Omental fat pad (tissue), 4 donors: ENCODE results near the gene RGS17. TPM values are rescaled to one million over a fixed set of nuclear protein-coding genes. Genes with fewer than 3 reads are reported as not detected.

ENCODE experiments used
- ATAC-seq: fragments of 150-250 bp; one replicate; pipeline ENCODE4 v1.9.1; 2016; ENCODE audit warnings: mild to moderate bottlenecking, moderate library complexity; ENCODE audit not compliant: low FRiP score
- DNase-seq: peaks from one replicate; pipeline ENCODE4 v3.0.0-alpha.2; 2019; ENCODE audit warnings: low spot score
- small RNA-seq: library from RNA; depleted of rRNA; stranded (forward); fragments of <200 nt; gene quantifications from one replicate; pipeline ENCODE3, GENCODE V24; 2016
- total RNA-seq, 4 donors: library from RNA; depleted of rRNA; stranded (reverse); fragments of >200 nt; gene quantifications; one replicate each; pipeline ENCODE4 v1.1.0, GENCODE V29; 2016
- TF ChIP-seq, protein P1 (sequence below), 3 donors: fragments of 450-650 bp; IDR thresholded peaks; one replicate each; pipeline ENCODE4 v1.5.1; 2016 to 2017; ENCODE audit warnings: antibody characterized with exemption in 3 of 3, mild to moderate bottlenecking in 3 of 3, moderate library complexity in 2 of 3

The RGS17 gene
- total RNA-seq, 4 donors from 2014 or later, result 0.47 to 7.4 (median 3.0) TPM

DNA sequence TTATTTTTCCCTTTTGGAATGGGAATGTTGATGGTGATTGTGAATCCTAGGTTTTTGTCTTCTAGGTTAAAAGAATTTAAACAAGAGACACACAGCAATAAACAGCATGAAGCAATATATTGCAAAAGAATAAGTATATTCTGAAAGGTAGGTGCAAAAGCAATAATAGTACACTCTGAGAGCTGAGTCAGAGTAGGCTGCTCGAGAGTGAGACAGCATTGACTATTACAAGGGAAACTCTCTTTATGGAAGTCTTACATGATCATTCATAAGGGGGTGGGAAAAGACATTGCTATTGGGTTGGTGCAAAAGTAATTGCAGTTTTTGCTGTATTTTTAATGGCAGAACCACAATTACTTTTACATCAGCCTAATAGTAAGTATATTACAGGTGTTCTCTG lies 173.3 kb downstream of the RGS17 start:
- TF ChIP-seq, protein P1, sequence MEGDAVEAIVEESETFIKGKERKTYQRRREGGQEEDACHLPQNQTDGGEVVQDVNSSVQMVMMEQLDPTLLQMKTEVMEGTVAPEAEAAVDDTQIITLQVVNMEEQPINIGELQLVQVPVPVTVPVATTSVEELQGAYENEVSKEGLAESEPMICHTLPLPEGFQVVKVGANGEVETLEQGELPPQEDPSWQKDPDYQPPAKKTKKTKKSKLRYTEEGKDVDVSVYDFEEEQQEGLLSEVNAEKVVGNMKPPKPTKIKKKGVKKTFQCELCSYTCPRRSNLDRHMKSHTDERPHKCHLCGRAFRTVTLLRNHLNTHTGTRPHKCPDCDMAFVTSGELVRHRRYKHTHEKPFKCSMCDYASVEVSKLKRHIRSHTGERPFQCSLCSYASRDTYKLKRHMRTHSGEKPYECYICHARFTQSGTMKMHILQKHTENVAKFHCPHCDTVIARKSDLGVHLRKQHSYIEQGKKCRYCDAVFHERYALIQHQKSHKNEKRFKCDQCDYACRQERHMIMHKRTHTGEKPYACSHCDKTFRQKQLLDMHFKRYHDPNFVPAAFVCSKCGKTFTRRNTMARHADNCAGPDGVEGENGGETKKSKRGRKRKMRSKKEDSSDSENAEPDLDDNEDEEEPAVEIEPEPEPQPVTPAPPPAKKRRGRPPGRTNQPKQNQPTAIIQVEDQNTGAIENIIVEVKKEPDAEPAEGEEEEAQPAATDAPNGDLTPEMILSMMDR (IDR thresholded peaks at IDR 0.05), result no peak
- no peak for ATAC-seq
- DNase-seq, result no peak

Small RNA genes lying within 50 kb of the gene (small RNA-seq; reads per million reads assigned to genes)
- gene AL080276.1 (not detected), gene RNA5SP224 (not detected)

Other genes starting within 250 kb of the RGS17 start
- 1 to 10 TPM; 2.6 to 7.2 (median 4.8) TPM for gene FBXO5, start 148.2 kb downstream of the RGS17 start, total RNA-seq
- 10 to 100 TPM; 18.0 to 30.9 (median 22.5) TPM for gene MTRF1L, start 128.6 kb downstream of the RGS17 start, total RNA-seq